HUES6 (cell line): ENCODE results near the gene PTPN14.

Experiments
- H3K27ac ChIP-seq: 2 replicates; pipeline ENCODE4 v1.7.0; 2013; ENCODE audit warnings: low read depth, mild to moderate bottlenecking, low read length, inconsistent platforms
- H3K27me3 ChIP-seq: 2 replicates; pipeline ENCODE4 v1.6.1; 2013; ENCODE audit warnings: low read length; ENCODE audit not compliant: control insufficient read depth, insufficient read depth
- H3K36me3 ChIP-seq: 2 replicates; pipeline ENCODE4 v1.6.1; 2013; ENCODE audit warnings: low read length; ENCODE audit not compliant: control insufficient read depth, insufficient read depth
- H3K4me1 ChIP-seq: 2 replicates; pipeline ENCODE4 v1.6.1; 2013; ENCODE audit warnings: low read length; ENCODE audit not compliant: control insufficient read depth, insufficient read depth
- H3K4me3 ChIP-seq: 2 replicates; pipeline ENCODE4 v1.5.1; 2013; ENCODE audit warnings: low read depth, low read length
- H3K9ac ChIP-seq: one replicate; pipeline ENCODE4 v1.6.1; 2013; ENCODE audit warnings: mild to moderate bottlenecking, low read length
- H3K9me3 ChIP-seq: 2 replicates; pipeline ENCODE4 v1.6.1; 2013; ENCODE audit warnings: low read depth, low read length; ENCODE audit not compliant: control insufficient read depth, insufficient read depth

Gene PTPN14

DNA sequence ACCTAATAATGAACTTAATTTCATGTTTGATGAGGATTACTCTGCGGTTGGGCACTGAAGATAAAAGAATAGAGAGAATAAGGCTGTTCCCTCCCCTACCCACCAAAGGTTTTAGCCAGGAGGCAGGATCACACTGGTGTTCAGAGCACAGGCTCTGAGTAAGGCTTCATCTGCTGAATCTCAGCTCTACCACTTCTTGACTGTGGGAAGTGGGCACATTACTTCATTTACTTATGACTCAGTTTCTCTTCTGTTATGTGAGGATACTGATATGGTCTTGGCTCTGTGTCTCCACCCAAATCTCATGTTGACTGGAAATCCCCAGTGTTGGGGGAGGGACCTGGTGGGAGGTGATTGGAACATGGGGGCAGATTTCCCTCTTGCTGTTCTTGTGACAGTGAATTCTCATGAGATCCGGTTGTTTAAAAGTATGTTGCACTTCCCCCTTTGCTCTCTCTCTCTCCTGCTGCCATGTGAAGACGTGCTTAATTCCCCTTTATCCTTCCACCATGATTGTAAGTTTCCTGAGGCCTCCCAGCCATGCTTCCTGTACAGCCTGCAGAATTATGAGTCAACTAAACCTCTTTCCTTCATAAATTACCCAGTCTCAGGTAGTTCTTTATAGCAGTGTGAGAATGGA, 190.8 kb downstream of the PTPN14 start:
- Histone ChIP-seq H3K9me3 (no peaks in the 10 kb centered on the region), H3K9ac (no peak overlapping the region), H3K27ac (no peak overlapping the region), H3K27me3 (no peaks in the 10 kb centered on the region), H3K36me3 (peaks cover 89% of the 10 kb centered on the region), H3K4me1 (peaks cover 7% of the 10 kb centered on the region; the same call in 1 of the 2 replicates), H3K4me3 (no peak overlapping the region)

DNA sequence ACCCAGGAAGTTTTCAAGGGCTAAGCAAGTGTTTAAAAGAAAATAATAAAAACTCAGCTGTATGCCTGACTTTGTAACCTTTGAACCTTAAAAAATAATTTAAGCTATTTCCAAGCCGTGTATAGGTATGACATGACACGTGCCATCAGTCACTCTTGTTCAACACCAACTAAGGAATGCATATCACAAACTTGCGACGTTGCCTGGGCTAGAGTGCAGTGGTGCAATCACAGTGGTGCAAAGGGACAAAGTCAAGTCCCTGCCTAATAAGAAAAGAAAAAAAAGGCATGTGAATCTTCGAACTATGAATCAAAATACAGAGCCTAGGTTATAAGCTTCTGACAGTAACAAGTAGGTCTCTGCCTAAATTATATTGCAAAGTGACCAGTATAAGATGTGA, 191.3 kb downstream of the PTPN14 start:
- peaks cover 11% of the 10 kb centered on the region for H3K4me1 ChIP-seq
- no peaks in the 10 kb centered on the region for H3K27me3 ChIP-seq
- H3K9ac ChIP-seq = no peak overlapping the region
- no peak overlapping the region for H3K4me3 ChIP-seq
- H3K9me3 ChIP-seq = no peaks in the 10 kb centered on the region
- H3K27ac ChIP-seq = no peak overlapping the region
- peaks cover 89% of the 10 kb centered on the region for H3K36me3 ChIP-seq

DNA sequence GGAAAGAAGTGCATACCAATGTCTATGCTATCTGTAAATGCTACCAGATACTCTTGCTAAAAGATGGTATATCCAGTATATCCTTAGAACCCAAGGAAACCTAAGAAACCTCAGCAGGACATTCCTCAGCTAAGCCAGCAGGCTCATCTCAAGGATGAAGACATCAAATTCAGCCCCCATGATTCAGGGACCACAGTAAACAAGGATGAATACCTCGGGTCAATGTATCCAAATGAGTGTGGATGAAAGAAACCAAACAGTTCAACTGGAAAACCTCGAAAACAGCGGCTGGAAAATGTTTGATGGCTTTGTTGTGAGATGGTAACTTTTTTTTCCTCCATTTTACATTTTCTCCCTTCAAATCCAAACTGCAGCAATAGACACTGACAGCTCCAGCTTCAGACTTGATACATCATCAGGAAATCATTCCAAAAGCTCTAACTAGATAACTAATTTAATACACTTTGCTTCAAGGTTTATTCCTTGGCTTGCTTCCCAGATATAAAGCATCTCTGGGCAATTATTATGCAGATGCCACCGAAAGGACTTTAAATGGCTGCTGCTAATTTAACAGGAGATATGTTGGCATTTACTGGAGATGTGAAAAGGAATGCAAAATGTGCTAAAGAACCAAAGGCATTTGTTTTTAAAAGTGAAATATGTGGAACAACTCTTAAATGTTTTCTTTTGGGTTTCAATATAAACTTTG, 196.8 kb downstream of the PTPN14 start:
- H3K27ac ChIP-seq = no peak overlapping the region
- H3K9me3 ChIP-seq = no peaks in the 10 kb centered on the region
- H3K4me1 ChIP-seq = peaks cover 17% of the 10 kb centered on the region
- H3K9ac ChIP-seq = no peak overlapping the region
- H3K27me3 ChIP-seq = no peaks in the 10 kb centered on the region
- no peak overlapping the region for H3K4me3 ChIP-seq
- H3K36me3 ChIP-seq = peaks cover 72% of the 10 kb centered on the region

DNA sequence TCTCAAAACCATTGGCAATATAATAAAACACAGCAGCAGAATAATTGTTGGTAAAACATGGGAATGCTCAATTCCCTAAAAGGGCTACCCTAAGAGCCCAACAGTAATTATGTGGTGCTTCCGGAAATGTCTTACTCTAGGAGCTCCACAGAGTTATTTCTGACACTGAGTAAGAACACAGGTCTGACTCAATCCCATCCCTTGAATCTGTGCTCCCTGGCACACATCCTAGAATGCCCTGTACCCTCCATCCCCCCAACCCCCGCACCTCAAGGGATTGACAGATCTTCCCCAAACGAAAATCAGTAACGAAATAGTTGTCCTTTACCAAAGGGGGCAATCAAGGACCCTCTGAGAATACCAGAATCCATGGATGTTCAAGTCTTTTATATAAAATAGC, 198.6 kb downstream of the PTPN14 start:
- Histone ChIP-seq H3K36me3 (peaks cover 64% of the 10 kb centered on the region), H3K9me3 (no peaks in the 10 kb centered on the region), H3K4me1 (peaks cover 23% of the 10 kb centered on the region), H3K4me3 (no peak overlapping the region), H3K27me3 (no peaks in the 10 kb centered on the region), H3K27ac (no peak overlapping the region), H3K9ac (no peak overlapping the region)

DNA sequence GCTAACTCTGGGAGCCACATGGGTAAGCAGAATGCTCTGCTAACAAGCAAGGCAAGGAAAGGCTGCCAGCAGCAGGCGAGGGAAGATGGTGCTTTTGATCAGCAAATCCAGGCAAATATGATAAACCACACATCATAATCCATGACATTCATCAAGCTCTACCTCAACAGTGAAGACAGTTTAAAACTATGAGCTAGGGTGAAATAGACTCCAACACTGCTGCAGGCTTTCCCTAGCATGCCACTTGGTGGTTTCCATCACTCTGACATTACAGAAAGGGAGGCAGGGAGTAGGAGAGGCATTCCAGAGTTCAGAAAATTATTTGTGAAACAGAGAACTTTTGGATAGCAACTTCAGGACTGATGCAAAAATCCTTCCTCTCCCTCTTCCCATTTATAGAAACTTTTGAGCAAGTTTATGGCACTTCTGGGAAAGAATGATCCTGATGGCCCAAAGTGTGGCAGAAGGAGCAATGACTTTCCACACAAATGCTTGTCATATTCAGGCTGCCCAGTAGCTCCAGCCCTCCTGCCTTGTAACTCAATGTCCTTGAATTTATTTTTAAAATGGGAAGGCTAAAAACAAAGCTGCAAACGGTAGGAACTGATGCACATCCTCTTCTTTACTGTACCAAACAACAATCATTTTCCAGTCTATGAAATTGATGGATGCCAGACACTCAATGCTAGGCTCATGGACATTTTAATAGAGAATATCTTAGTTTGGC, 199.7 kb downstream of the PTPN14 start:
- Histone ChIP-seq H3K9ac (no peak overlapping the region), H3K27me3 (no peaks in the 10 kb centered on the region), H3K4me1 (peaks cover 23% of the 10 kb centered on the region), H3K27ac (no peak overlapping the region), H3K36me3 (peaks cover 63% of the 10 kb centered on the region), H3K4me3 (no peak overlapping the region), H3K9me3 (no peaks in the 10 kb centered on the region)

DNA sequence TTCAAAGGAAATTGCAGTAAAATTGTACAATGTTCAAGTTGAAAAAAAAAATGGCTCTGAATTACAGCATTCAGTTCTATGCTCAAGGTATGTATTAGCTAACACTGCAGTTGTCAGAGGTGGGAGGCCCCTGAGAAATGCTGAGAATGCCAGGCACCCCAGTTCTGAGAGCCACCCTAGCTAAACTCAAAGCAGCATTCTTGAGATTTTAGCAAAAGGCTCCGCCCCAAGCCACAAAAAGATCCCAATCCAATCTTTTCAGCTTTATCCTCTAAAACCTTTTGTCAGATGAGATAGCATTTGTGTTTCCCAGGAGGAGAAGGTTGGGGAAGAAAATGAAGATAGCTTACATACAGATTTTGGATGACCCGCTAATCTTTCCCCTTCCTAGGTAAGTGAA, 201.6 kb downstream of the PTPN14 start:
- no peak overlapping the region for H3K27ac ChIP-seq
- no peak overlapping the region for H3K9ac ChIP-seq
- H3K4me3 ChIP-seq = no peak overlapping the region
- no peaks in the 10 kb centered on the region for H3K27me3 ChIP-seq
- H3K9me3 ChIP-seq = 0 out of 2 replicates have a peak, but pooled peaks cover 2% of the 10 kb centered on the region
- H3K36me3 ChIP-seq = peaks cover 51% of the 10 kb centered on the region
- peaks cover 16% of the 10 kb centered on the region for H3K4me1 ChIP-seq

DNA sequence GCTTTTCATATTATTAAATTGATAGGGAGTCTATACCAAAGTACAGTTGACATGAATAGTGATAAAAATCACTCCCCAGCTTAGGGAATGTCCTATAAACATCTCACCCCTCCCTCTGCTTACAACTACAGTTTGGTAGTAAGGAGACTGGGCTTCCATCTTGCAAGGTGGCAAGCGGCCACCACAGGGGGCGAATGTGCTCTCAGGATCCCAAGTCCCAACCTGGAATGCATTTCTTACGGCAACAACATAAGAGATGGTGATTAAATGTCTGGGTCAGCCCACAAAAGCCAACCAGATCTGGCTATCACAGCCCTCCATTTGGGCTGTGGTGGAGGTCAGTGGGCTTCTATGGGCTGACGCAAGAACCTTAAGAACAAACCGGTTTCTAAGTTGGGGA, 202.4 kb downstream of the PTPN14 start:
- Histone ChIP-seq H3K9ac (no peak overlapping the region), H3K27ac (no peak overlapping the region), H3K4me1 (peaks cover 10% of the 10 kb centered on the region), H3K27me3 (no peaks in the 10 kb centered on the region), H3K36me3 (peaks cover 51% of the 10 kb centered on the region), H3K9me3 (peaks cover 5% of the 10 kb centered on the region; the same call in 1 of the 2 replicates), H3K4me3 (no peak overlapping the region)

DNA sequence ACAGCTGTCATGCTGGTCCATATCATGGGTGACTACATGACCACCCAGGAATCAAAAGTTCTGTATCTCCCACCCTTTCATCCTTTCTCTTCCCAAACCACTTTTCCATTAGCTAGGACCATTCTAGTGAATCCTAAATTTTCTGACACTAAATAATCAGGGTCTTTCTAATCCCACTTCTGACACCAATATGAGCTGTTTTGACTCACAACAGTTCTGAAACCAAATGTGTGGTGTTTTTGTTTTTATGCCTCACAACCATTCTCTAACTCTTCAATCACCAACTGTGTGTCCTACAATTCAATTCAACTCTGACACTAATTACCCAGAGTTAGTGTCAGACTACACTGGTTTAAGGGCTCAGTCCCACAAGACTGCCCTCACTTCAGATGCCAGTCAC, 206.5 kb downstream of the PTPN14 start:
- Histone ChIP-seq H3K9me3 (peaks cover 5% of the 10 kb centered on the region; the same call in 1 of the 2 replicates), H3K9ac (no peak overlapping the region), H3K4me1 (peaks cover 9% of the 10 kb centered on the region), H3K27ac (no peak overlapping the region), H3K36me3 (peaks cover 37% of the 10 kb centered on the region), H3K4me3 (no peak overlapping the region), H3K27me3 (no peaks in the 10 kb centered on the region)

DNA sequence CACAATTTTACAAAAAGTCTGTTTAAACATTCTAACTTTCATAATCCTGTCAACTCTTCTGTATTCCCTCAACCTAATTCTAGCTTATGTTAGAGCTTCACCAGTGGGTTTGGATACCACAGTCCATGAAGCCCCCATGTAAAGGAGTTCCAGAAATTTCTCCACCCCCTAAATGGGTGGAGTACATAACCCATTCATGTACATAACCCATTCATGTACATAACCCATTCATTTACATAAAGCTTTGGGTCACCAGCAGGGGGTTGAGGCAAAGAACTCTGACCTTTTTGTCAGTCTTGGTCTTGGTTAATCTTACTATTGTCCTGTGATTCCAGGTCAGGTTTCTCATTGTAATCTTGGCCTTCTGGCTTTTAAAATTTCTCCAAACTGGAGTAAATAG, 208.9 kb downstream of the PTPN14 start:
- H3K4me3 ChIP-seq = no peak overlapping the region
- H3K4me1 ChIP-seq = peaks cover 5% of the 10 kb centered on the region; the same call in 1 of the 2 replicates
- peaks cover 5% of the 10 kb centered on the region; the same call in 1 of the 2 replicates for H3K9me3 ChIP-seq
- no peak overlapping the region for H3K27ac ChIP-seq
- no peaks in the 10 kb centered on the region for H3K27me3 ChIP-seq
- H3K9ac ChIP-seq = no peak overlapping the region
- H3K36me3 ChIP-seq = peaks cover 28% of the 10 kb centered on the region

DNA sequence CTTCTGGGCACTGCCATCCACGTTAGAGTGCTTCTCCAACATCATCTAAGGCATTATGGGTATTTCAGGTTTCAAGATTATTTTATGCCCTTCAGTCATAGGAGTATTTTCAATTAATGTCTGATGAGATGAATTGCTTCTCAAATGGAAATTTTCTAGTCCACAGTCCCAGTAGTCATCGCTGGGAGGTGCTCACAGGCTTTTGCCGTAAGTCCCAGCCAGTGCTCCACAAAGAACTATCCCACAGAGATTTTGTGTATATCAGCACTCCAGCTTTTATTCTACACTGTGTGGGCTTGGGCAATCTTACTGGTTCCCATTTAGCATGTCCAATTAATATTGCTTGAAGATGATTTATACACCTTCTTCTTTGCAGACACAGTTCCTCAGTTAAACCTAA, 209.5 kb downstream of the PTPN14 start:
- H3K9ac ChIP-seq = no peak overlapping the region
- no peak overlapping the region for H3K27ac ChIP-seq
- H3K9me3 ChIP-seq = peaks cover 5% of the 10 kb centered on the region; the same call in 1 of the 2 replicates
- no peak overlapping the region for H3K4me3 ChIP-seq
- H3K36me3 ChIP-seq = peaks cover 23% of the 10 kb centered on the region
- no peaks in the 10 kb centered on the region for H3K27me3 ChIP-seq
- H3K4me1 ChIP-seq = peaks cover 10% of the 10 kb centered on the region; the same call in 1 of the 2 replicates

DNA sequence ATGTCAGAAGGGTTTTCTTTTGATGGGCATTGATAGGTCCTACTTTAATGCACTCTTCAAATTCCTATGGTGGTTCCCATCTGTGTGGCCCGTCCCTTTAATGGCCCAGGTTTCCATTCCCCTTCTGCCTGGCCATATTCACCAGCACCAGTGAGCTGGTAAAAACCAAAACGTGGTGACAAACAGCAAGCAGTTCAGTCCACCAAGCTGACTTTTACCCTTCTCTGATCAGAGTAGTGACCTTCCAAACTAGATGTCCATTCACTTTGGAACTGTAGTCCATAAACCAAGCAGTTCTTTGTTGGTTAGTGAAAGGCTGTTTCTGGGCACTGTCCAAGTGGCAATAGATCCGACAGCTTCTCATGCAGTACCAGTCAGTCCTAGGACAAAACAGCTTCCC, 209.9 kb downstream of the PTPN14 start:
- H3K9ac ChIP-seq = no peak overlapping the region
- H3K4me1 ChIP-seq = peaks cover 10% of the 10 kb centered on the region; the same call in 1 of the 2 replicates
- peaks cover 23% of the 10 kb centered on the region for H3K36me3 ChIP-seq
- H3K27ac ChIP-seq = no peak overlapping the region
- H3K4me3 ChIP-seq = no peak overlapping the region
- peaks cover 5% of the 10 kb centered on the region; the same call in 1 of the 2 replicates for H3K9me3 ChIP-seq
- no peaks in the 10 kb centered on the region for H3K27me3 ChIP-seq
